ENCODE results near the gene CST2.

DNA sequence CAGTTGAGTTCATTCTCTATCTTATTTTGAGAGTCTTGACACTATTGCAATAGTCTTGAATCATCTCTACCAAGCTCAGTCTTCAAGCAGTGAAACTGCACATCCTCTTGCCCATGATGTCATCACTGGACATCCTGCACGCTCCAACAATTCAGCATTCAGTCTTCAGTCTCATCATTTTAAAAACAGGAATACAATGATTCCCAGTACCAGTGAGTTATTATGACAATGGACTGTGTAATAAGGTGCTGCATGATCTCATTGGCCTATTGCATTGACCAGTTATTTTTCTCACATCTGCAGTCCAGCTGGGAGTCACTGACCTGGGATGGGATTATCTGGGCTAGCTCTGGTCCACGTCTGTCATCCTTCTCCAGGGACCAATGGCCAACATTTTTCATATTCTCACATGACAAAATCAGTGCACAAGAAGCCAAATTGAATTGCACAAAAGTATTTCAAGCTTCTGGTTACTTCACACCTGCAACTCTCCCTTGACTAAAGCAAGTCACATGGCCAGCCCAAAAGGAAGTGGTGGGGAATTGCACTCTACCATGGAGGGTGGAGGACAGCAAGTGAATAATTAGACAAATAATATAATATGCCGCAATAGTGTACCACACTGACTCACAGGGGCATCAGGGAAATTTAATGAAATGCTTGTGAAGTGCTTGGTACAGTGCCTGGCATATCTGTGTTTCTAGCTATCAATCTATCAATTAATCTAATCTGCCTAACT is 6.4 kb upstream of the CST2 start:
- TF ChIP-seq, protein P1, sequence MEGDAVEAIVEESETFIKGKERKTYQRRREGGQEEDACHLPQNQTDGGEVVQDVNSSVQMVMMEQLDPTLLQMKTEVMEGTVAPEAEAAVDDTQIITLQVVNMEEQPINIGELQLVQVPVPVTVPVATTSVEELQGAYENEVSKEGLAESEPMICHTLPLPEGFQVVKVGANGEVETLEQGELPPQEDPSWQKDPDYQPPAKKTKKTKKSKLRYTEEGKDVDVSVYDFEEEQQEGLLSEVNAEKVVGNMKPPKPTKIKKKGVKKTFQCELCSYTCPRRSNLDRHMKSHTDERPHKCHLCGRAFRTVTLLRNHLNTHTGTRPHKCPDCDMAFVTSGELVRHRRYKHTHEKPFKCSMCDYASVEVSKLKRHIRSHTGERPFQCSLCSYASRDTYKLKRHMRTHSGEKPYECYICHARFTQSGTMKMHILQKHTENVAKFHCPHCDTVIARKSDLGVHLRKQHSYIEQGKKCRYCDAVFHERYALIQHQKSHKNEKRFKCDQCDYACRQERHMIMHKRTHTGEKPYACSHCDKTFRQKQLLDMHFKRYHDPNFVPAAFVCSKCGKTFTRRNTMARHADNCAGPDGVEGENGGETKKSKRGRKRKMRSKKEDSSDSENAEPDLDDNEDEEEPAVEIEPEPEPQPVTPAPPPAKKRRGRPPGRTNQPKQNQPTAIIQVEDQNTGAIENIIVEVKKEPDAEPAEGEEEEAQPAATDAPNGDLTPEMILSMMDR (IDR thresholded peaks at IDR 0.05) = no peak
- no peak for TF ChIP-seq EZH2 (IDR thresholded peaks at IDR 0.05; ENCODE audit: borderline replicate concordance, insufficient read depth, low read depth, low read length, poor library complexity, severe bottlenecking)
